Central memory CD8-positive, alpha-beta T cell (primary cell): Measurements from ENCODE around the gene EXOSC7.
"Not testable (repeated sequence)": the region's sequence is repeated elsewhere in the genome, so short reads cannot be mapped to it uniquely, and the experiment has no call there.

Source experiments
- ATAC-seq: fragments of 150-1000 bp; cut with Tn5 transposase; replicated peaks from 2 replicates; pipeline ENCODE4 v1.10.0; 2022; ENCODE audit warnings: mild to moderate bottlenecking, moderate FRiP score, moderate number of reproducible peaks; ENCODE audit not compliant: poor library complexity, severe bottlenecking; ENCODE audit errors: extremely low read depth
- DNase-seq, 2 donors: peaks; one replicate each; pipeline ENCODE4 v3.0.0; 2021; ENCODE audit warnings: low spot score in 2 of 2
- H3K27ac Mint-ChIP-seq: one replicate; pipeline ENCODE4 v1.8.0; 2022; ENCODE audit warnings: low read depth, mild to moderate bottlenecking, moderate library complexity, mixed read lengths
- H3K27me3 Mint-ChIP-seq: one replicate; pipeline ENCODE4 v1.8.0; 2022; ENCODE audit warnings: mixed read lengths
- H3K36me3 Mint-ChIP-seq: one replicate; pipeline ENCODE4 v1.8.0; 2022; ENCODE audit warnings: mild to moderate bottlenecking, moderate library complexity, mixed read lengths; ENCODE audit not compliant: insufficient read depth
- H3K4me1 Mint-ChIP-seq: one replicate; pipeline ENCODE4 v1.8.0; 2022; ENCODE audit warnings: mixed read lengths
- H3K4me3 Mint-ChIP-seq: one replicate; pipeline ENCODE4 v1.8.0; 2022; ENCODE audit warnings: mild to moderate bottlenecking, moderate library complexity, mixed read lengths
- H3K9me3 Mint-ChIP-seq: one replicate; pipeline ENCODE4 v1.8.0; 2022; ENCODE audit warnings: mixed read lengths

The EXOSC7 gene

GRCh38 chr3:45037720-45038455 is 61.8 kb downstream of the EXOSC7 start:
- peak overlapping the region; percentile 41 for H3K4me3 Mint-ChIP-seq
- peaks cover 2% of the 10 kb centered on the region for H3K36me3 Mint-ChIP-seq
- DNase-seq (peak; percentile 84 to 88), ATAC-seq (peak; percentile 90)
- peaks cover 45% of the 10 kb centered on the region for H3K27me3 Mint-ChIP-seq
- H3K9me3 Mint-ChIP-seq, result no peaks in the 10 kb centered on the region
- H3K4me1 Mint-ChIP-seq, result peaks cover 29% of the 10 kb centered on the region
- H3K27ac Mint-ChIP-seq, result no peak overlapping the region

- ATAC-seq (no peak), DNase-seq (no peak)
- Mint-ChIP-seq H3K36me3 (peaks cover 2% of the 10 kb centered on the region), H3K27me3 (peaks cover 7% of the 10 kb centered on the region), H3K4me3 (no peak overlapping the region), H3K9me3 (no peaks in the 10 kb centered on the region), H3K4me1 (no peaks in the 10 kb centered on the region), H3K27ac (no peak overlapping the region)
Observed at GRCh38 chr3:45041666-45042065, 65.6 kb downstream of the EXOSC7 start.

GRCh38 chr3:45042162-45042561 is 66.1 kb downstream of the EXOSC7 start:
- DNase-seq (no peak), ATAC-seq (no peak)
- no peak overlapping the region for H3K4me3 Mint-ChIP-seq
- H3K36me3 Mint-ChIP-seq, result peaks cover 2% of the 10 kb centered on the region
- no peaks in the 10 kb centered on the region for H3K4me1 Mint-ChIP-seq
- no peak overlapping the region for H3K27ac Mint-ChIP-seq
- H3K9me3 Mint-ChIP-seq, result no peaks in the 10 kb centered on the region
- H3K27me3 Mint-ChIP-seq, result peaks cover 2% of the 10 kb centered on the region

GRCh38 chr3:45043728-45044299 is 67.8 kb downstream of the EXOSC7 start:
- Mint-ChIP-seq H3K4me1 (no peaks in the 10 kb centered on the region), H3K27ac (no peak overlapping the region), H3K4me3 (no peak overlapping the region), H3K36me3 (no peaks in the 10 kb centered on the region), H3K27me3 (peaks cover 15% of the 10 kb centered on the region), H3K9me3 (no peaks in the 10 kb centered on the region)
- no peak for DNase-seq
- no peak for ATAC-seq

GRCh38 chr3:45048244-45048643 is 72.2 kb downstream of the EXOSC7 start:
- Mint-ChIP-seq H3K27me3 (peaks cover 38% of the 10 kb centered on the region), H3K36me3 (no peaks in the 10 kb centered on the region), H3K4me1 (no peaks in the 10 kb centered on the region), H3K4me3 (no peak overlapping the region), H3K27ac (no peak overlapping the region), H3K9me3 (no peaks in the 10 kb centered on the region)
- no peak for ATAC-seq
- no peak for DNase-seq

GRCh38 chr3:45049807-45050206 is 73.8 kb downstream of the EXOSC7 start:
- H3K4me3 Mint-ChIP-seq, result no peak overlapping the region
- H3K36me3 Mint-ChIP-seq, result no peaks in the 10 kb centered on the region
- H3K9me3 Mint-ChIP-seq, result no peaks in the 10 kb centered on the region
- DNase-seq (no peak), ATAC-seq (no peak)
- no peaks in the 10 kb centered on the region for H3K4me1 Mint-ChIP-seq
- H3K27me3 Mint-ChIP-seq, result peaks cover 38% of the 10 kb centered on the region
- no peak overlapping the region for H3K27ac Mint-ChIP-seq

- Mint-ChIP-seq H3K27me3 (peaks cover 41% of the 10 kb centered on the region), H3K27ac (no peak overlapping the region), H3K4me1 (no peaks in the 10 kb centered on the region), H3K4me3 (no peak overlapping the region), H3K9me3 (no peaks in the 10 kb centered on the region), H3K36me3 (no peaks in the 10 kb centered on the region)
- DNase-seq (no peak), ATAC-seq (no peak)
Observed at GRCh38 chr3:45051685-45052084, 75.6 kb downstream of the EXOSC7 start.

GRCh38 chr3:45053805-45054195 is 77.8 kb downstream of the EXOSC7 start:
- H3K4me1 Mint-ChIP-seq, ATAC-seq, H3K36me3 Mint-ChIP-seq, DNase-seq, H3K27ac Mint-ChIP-seq, H3K9me3 Mint-ChIP-seq, H3K4me3 Mint-ChIP-seq: not testable (repeated sequence)
- H3K27me3 Mint-ChIP-seq, result peaks cover 44% of the 10 kb centered on the region

- Mint-ChIP-seq H3K27me3 (peaks cover 39% of the 10 kb centered on the region), H3K4me1 (no peaks in the 10 kb centered on the region), H3K9me3 (no peaks in the 10 kb centered on the region), H3K27ac (no peak overlapping the region), H3K36me3 (no peaks in the 10 kb centered on the region), H3K4me3 (no peak overlapping the region)
- ATAC-seq (no peak), DNase-seq (no peak)
Observed at GRCh38 chr3:45054196-45054857, 78.3 kb downstream of the EXOSC7 start.

GRCh38 chr3:45055032-45055410 is 79.0 kb downstream of the EXOSC7 start:
- Mint-ChIP-seq H3K4me1 (no peaks in the 10 kb centered on the region), H3K27me3 (peaks cover 32% of the 10 kb centered on the region), H3K27ac (no peak overlapping the region), H3K36me3 (no peaks in the 10 kb centered on the region), H3K4me3 (no peak overlapping the region), H3K9me3 (no peaks in the 10 kb centered on the region)
- ATAC-seq (no peak), DNase-seq (no peak)

GRCh38 chr3:45055411-45056143 is 79.5 kb downstream of the EXOSC7 start:
- DNase-seq (no peak), ATAC-seq (no peak)
- Mint-ChIP-seq H3K27ac (no peak overlapping the region), H3K4me3 (no peak overlapping the region), H3K9me3 (no peaks in the 10 kb centered on the region), H3K36me3 (no peaks in the 10 kb centered on the region), H3K4me1 (no peaks in the 10 kb centered on the region), H3K27me3 (peaks cover 27% of the 10 kb centered on the region)

GRCh38 chr3:45056608-45057301 is 80.7 kb downstream of the EXOSC7 start:
- no peak overlapping the region for H3K27ac Mint-ChIP-seq
- H3K36me3 Mint-ChIP-seq, result no peaks in the 10 kb centered on the region
- peaks cover 22% of the 10 kb centered on the region for H3K27me3 Mint-ChIP-seq
- no peaks in the 10 kb centered on the region for H3K4me1 Mint-ChIP-seq
- no peak overlapping the region for H3K4me3 Mint-ChIP-seq
- no peak for ATAC-seq
- DNase-seq, result no peak
- no peaks in the 10 kb centered on the region for H3K9me3 Mint-ChIP-seq
